ENCODE data around the gene TSEN15. TPM values are rescaled to one million over a fixed set of nuclear protein-coding genes. Genes with fewer than 3 reads are reported as not detected.

TSEN15 gene
- total RNA-seq, 2 donors from 2014 or later, result 24.8 to 29.7 TPM

DNA sequence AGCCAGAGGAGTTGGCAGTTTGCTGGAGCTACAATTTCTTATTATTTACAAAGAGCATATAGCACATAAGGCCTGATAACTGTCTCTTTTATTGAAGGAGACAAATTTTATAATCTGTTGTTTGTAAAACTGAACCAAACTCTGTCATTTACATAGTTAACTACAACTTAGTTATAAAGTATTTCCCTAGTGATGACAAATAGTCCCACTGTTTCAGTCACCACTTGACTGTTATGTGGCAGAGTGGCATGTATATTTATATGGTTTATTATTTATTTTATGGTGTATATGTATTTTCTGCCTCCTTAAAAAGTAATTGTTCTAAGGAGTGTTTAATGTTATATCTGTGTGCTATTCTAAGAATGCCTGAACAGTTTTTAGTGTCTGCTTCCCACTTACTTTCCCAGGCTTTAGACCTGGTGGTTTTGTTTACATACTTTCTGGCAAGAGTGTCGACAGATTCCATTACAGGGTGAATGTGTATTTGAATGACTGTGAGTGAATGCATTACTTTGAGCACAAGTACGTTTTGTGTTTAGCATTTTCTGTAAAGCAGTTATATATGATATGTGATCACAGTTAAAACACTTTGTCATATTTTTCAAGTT, 10.0 kb downstream of the TSEN15 start:
- Histone ChIP-seq H3K27me3 (replicated peaks; ENCODE audit: insufficient read depth) (no peaks in the 10 kb centered on the region), H3K4me1 (ENCODE audit: control insufficient read depth in 1 of 2, low read depth in 2 of 2) (peaks cover 18 to 21% of the 10 kb centered on the region in 2 donors), H3K36me3 (no peaks in the 10 kb centered on the region), H3K27ac (no peak overlapping the region), H3K9me3 (no peaks in the 10 kb centered on the region), H3K4me3 (no peak overlapping the region)
- DNase-seq (ENCODE audit: low spot score) (no peak), ATAC-seq (ENCODE audit: insufficient number of reproducible peaks, low FRiP score, low read depth) (no peak)
- TF ChIP-seq, protein P1, sequence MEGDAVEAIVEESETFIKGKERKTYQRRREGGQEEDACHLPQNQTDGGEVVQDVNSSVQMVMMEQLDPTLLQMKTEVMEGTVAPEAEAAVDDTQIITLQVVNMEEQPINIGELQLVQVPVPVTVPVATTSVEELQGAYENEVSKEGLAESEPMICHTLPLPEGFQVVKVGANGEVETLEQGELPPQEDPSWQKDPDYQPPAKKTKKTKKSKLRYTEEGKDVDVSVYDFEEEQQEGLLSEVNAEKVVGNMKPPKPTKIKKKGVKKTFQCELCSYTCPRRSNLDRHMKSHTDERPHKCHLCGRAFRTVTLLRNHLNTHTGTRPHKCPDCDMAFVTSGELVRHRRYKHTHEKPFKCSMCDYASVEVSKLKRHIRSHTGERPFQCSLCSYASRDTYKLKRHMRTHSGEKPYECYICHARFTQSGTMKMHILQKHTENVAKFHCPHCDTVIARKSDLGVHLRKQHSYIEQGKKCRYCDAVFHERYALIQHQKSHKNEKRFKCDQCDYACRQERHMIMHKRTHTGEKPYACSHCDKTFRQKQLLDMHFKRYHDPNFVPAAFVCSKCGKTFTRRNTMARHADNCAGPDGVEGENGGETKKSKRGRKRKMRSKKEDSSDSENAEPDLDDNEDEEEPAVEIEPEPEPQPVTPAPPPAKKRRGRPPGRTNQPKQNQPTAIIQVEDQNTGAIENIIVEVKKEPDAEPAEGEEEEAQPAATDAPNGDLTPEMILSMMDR (IDR thresholded peaks at IDR 0.05), result no peak

DNA sequence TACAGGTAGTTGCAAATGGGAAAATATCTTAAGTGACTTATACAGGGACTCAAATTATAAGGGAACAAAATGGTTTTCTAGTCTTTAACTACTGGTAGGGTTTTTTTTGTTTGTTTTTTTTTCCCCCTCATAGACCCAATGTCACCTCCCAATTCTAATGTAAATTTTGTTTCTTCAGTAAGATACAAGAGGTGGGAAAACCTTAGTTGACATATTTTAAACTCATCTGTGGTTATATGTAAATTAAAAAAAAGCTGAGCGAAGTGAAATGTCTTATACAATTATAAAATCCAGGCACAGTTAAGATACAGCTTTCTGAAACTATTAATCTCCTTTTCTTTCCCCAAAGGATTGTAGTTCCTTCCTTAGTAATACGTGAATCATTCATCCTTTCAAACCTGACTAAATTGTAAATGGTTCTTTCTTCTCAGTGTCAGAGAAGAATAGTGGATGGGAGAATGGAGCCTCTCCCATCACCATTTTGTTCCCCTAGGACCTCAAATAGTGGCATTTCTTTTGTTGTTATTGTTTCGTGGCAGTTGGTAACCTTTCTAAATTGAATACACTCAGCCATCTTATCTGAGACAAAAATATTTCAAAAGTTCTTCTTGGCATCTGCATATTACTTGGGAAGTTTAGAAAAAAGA, 11.2 kb downstream of the TSEN15 start:
- TF ChIP-seq, protein P1 (IDR thresholded peaks at IDR 0.05), result no peak
- Histone ChIP-seq H3K9me3 (no peaks in the 10 kb centered on the region), H3K4me3 (no peak overlapping the region), H3K4me1 (ENCODE audit: control insufficient read depth in 1 of 2, low read depth in 2 of 2) (peaks cover 7 to 15% of the 10 kb centered on the region in 2 donors), H3K36me3 (no peaks in the 10 kb centered on the region), H3K27me3 (replicated peaks; ENCODE audit: insufficient read depth) (no peaks in the 10 kb centered on the region), H3K27ac (no peak overlapping the region)
- no peak for ATAC-seq (ENCODE audit: insufficient number of reproducible peaks, low FRiP score, low read depth)
- DNase-seq (ENCODE audit: low spot score), result no peak

DNA sequence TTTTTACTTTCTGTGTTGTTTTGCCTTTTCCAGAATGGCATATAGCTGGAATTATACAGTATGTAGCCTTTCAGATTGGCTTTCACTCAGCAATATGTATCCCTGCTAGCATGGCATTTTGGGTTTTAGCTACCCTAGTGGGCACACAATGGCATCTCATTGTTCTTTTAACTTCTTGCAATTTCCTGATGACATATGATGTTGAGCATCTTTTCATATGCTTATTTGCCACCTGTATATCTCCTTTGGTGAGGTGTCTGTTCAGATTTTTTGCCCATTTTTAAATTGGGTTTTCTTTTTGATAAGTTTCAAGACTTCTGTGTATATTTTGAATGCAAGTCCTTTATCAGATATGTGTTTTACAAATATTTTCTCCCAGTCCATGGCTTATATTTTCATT, 14.0 kb downstream of the TSEN15 start:
- H3K9me3 ChIP-seq, result no peaks in the 10 kb centered on the region
- DNase-seq (ENCODE audit: low spot score) (no peak), ATAC-seq (ENCODE audit: insufficient number of reproducible peaks, low FRiP score, low read depth) (no peak)
- H3K27me3 ChIP-seq (replicated peaks; ENCODE audit: insufficient read depth), result no peaks in the 10 kb centered on the region
- H3K36me3 ChIP-seq, result no peaks in the 10 kb centered on the region
- no peak overlapping the region for H3K27ac ChIP-seq
- no peak overlapping the region for H3K4me3 ChIP-seq
- H3K4me1 ChIP-seq (ENCODE audit: control insufficient read depth in 1 of 2, low read depth in 2 of 2), result peaks cover 7 to 15% of the 10 kb centered on the region in 2 donors
- TF ChIP-seq, protein P1 (IDR thresholded peaks at IDR 0.05), result no peak

DNA sequence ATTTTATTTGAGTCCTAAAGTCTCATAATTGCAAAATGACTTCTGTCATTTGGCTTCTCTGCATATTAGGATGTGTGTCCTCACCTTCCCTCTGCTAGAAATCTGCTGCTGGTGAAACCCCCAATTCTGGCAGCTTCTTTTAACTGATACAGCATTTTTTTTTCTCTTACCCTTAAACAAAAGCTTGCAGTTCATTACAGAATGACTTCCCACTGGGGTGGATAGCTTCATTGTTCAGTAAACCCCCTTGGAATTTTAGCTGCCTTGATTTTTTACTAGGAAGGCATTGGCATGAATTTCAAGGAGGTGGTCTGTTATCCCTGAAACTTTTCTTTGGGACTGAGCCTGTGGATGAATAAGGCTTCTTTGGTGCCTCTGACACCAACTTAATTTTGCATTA, 16.8 kb downstream of the TSEN15 start:
- TF ChIP-seq, protein P1 (IDR thresholded peaks at IDR 0.05), result no peak
- ATAC-seq (ENCODE audit: insufficient number of reproducible peaks, low FRiP score, low read depth), result no peak
- no peaks in the 10 kb centered on the region for H3K27me3 ChIP-seq (replicated peaks; ENCODE audit: insufficient read depth)

DNA sequence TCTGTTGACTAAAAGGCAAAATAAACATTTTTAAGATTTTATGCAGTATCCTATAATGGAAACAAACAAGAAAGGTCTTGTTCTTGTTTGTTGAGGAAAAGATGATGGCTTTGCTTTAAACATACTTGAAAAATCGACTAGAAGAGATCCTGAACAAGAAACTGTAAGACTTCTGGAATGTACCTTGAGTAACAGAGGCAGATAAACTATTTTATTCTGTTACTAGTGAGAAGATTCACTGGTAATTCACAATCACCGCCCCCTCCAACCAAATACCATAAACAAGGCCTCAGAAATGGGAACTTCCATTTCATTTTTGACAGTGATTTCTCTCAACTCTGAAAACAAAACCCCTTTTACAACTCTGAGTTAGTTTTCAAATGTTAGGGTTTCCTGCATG, 18.1 kb downstream of the TSEN15 start:
- Histone ChIP-seq H3K4me3 (no peak overlapping the region), H3K36me3 (no peaks in the 10 kb centered on the region), H3K9me3 (no peaks in the 10 kb centered on the region), H3K27ac (no peak overlapping the region), H3K4me1 (ENCODE audit: control insufficient read depth in 1 of 2, low read depth in 2 of 2) (no peaks in the 10 kb centered on the region), H3K27me3 (replicated peaks; ENCODE audit: insufficient read depth) (no peaks in the 10 kb centered on the region)
- TF ChIP-seq, protein P1 (IDR thresholded peaks at IDR 0.05), result no peak
- ATAC-seq (ENCODE audit: insufficient number of reproducible peaks, low FRiP score, low read depth), result no peak
- no peak for DNase-seq (ENCODE audit: low spot score)

More for the DNA sequence above, 16.8 kb downstream of the TSEN15 start:
- peaks cover 0 to under 1% of the 10 kb centered on the region in 2 donors for H3K4me1 ChIP-seq (ENCODE audit: control insufficient read depth in 1 of 2, low read depth in 2 of 2)
- no peak for DNase-seq (ENCODE audit: low spot score)
- no peak overlapping the region for H3K27ac ChIP-seq
- no peak overlapping the region for H3K4me3 ChIP-seq
- H3K9me3 ChIP-seq, result no peaks in the 10 kb centered on the region
- no peaks in the 10 kb centered on the region for H3K36me3 ChIP-seq
